NCI-H69 (cell line): Measurements from ENCODE around the gene ACTN4.
"Not testable (repeated sequence)": the region's sequence is repeated elsewhere in the genome, so short reads cannot be mapped to it uniquely, and the experiment has no call there.

ENCODE experiments used
- DNase-seq: peaks from one replicate; lab custom pipeline; 2025; lab: John Stamatoyannopoulos, UW

ACTN4 gene

DNA sequence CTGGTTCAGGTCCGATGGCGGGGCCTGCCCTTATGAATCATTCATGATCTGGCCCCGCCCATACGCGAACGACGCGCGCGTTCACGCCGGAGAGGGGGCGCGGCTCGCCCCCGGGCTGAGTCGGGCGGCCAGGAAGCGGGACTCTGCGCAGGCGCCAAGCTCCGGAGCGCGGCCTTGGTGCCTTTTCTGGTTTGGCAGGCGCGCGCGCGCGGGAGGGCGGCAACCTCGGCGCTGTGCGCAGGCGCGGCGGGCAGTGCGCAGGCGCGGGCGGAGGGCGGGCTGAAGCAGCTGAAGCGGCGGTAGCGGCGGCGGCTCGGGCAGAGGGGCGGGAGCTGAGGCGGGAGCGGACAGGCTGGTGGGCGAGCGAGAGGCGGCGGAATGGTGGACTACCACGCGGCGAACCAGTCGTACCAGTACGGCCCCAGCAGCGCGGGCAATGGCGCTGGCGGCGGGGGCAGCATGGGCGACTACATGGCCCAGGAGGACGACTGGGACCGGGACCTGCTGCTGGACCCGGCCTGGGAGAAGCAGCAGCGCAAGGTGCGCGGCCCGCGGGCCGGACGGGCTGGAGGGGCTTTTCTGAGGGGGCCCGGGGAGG lies at the start of gene ACTN4:
TSS of gene ACTN4 (plus strand) at position 282 of the 598 bp plus-strand sequence. CDS start at position 379, 97 bp downstream.
- peak; percentile 99 for DNase-seq

- DNase-seq, result no peak
Measured at GRCh38 chr19:38599722-38600121, 47.7 kb upstream of the ACTN4 start.

DNA sequence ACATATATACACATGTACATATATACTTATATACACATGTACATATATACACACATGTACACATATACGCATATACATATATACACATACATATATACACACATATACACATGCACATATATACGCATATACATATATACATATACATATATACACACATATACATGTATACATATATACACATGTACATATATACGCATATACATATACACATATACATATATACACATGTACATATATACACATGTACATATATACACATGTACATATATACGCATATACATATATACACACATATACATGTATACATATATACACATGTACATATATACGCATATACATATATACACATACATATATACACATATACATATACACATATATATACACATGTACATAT lies 44.6 kb upstream of the ACTN4 start:
- not testable (repeated sequence) for DNase-seq

GRCh38 chr19:38606131-38606530 lies 41.3 kb upstream of the ACTN4 start:
- DNase-seq, result no peak

- no peak for DNase-seq
Measured at GRCh38 chr19:38614289-38614688, 33.2 kb upstream of the ACTN4 start.

DNA sequence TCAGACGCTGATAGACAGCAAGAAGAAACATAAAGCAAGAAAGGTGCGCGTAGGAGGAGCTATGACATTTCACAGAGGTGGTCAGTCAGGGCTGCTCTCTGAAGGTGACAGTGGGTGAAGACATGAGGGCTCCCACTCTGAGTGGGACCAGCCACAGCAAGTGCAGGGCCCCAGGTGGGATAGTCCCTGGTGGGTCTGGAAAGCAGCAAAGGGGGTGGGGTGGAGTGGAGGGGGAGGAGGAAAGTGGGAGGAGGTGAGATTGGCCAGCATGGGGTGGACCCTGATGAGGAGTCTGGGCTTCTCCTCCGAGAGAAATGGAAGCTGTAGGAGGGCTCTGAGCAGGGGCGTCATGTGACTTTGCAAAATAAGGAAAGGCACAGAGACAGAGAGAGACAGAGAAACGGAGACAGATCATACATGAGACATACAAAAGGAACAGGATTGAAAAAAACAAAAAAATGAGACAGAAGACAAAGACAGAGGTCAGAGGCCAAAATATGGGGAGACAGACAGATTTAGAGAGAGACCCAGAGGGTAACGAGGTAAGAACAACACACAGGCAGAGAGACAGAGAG lies 32.4 kb upstream of the ACTN4 start:
- no peak for DNase-seq

- DNase-seq, result no peak
Measured at GRCh38 chr19:38616265-38616664, 31.2 kb upstream of the ACTN4 start.

GRCh38 chr19:38617283-38617763 lies 30.1 kb upstream of the ACTN4 start:
- no peak for DNase-seq

GRCh38 chr19:38617764-38618589 lies 29.5 kb upstream of the ACTN4 start, which contains the start of gene MAP4K1:
Gene MAP4K1, minus strand, starts transcription at chr19:38617953. Its CDS starts 58 bp downstream, at chr19:38617895.
- DNase-seq, result peak; percentile 75

GRCh38 chr19:38618590-38619360 lies 28.7 kb upstream of the ACTN4 start, which contains the start of gene EIF3K:
Gene EIF3K, plus strand, starts transcription at chr19:38619188. Its CDS starts 81 bp downstream, at chr19:38619269.
- peak; percentile 99 for DNase-seq

GRCh38 chr19:38619361-38620174 lies 27.9 kb upstream of the ACTN4 start:
- no peak for DNase-seq

GRCh38 chr19:38624822-38625221 lies 22.6 kb upstream of the ACTN4 start:
- DNase-seq, result no peak

DNA sequence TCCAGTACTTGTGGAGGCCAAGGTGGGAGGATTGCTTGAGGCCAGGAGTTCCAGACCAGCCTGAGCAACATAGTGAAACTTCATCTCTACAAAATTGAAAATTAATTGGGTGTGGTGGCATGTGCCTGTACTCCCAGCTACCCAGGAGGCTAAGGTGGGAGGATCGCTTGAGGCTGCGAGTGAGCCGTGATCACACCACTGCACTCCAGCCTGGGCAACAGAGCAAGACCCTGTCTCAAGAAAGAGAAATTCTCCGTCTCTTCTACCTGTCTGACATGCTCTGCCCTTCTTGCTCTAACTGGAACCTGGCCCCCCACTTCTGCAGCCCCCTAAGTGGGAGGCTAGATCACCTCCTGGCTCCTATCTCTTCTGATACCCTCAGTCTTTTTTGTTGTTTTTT lies 21.0 kb upstream of the ACTN4 start:
- DNase-seq, result no peak

DNA sequence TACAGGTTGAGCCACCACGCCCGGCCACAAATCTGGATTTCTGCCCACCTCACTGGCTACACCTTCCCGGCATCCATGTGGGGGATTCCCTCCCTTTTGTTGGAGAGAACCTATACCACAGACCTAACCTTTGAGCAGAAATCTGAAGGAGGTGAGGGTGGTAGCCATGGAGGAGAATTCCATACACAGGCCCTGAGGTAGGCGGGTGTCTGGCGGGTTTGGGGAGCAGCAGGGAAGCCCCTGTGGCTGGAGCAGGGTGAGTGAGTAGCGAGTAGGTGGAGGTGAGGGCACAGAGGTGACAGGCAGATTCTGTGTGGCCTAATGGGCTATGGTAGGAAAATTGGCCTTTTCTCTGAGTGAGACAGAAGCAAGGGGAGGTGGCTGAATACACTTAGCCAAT lies 17.9 kb upstream of the ACTN4 start:
- no peak for DNase-seq

GRCh38 chr19:38631301-38631700 lies 16.1 kb upstream of the ACTN4 start:
- DNase-seq, result not testable (repeated sequence)

DNA sequence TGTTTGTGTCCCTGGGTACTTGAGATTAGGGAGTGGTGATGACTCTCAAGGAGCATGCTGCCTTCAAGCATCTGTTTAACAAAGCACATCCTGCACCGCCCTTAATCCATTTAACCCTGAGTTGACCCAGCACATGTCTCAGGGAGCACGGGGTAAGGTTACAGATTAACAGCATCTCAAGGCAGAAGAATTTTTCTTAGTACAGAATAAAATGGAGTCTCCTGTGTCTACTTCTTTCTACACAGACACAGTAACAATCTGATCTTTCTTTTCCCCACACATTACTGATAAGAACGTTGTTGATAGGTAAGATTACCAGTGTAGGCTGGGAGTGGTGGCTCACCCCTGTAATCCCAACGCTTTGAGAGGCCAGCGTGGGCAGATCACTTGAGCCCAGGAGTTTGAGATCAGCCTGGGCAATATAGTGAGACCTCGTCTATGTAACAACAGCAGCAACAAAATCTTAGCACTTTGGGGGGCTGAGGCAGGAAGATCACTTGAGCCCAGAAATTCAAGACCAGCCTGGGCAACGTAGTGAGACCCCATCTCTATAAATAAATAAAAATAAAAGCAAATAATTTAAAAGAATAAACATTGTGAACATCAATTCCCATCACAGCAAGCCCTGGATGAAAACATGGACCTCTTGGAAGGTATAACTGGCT lies 15.5 kb upstream of the ACTN4 start:
- not testable (repeated sequence) for DNase-seq

DNA sequence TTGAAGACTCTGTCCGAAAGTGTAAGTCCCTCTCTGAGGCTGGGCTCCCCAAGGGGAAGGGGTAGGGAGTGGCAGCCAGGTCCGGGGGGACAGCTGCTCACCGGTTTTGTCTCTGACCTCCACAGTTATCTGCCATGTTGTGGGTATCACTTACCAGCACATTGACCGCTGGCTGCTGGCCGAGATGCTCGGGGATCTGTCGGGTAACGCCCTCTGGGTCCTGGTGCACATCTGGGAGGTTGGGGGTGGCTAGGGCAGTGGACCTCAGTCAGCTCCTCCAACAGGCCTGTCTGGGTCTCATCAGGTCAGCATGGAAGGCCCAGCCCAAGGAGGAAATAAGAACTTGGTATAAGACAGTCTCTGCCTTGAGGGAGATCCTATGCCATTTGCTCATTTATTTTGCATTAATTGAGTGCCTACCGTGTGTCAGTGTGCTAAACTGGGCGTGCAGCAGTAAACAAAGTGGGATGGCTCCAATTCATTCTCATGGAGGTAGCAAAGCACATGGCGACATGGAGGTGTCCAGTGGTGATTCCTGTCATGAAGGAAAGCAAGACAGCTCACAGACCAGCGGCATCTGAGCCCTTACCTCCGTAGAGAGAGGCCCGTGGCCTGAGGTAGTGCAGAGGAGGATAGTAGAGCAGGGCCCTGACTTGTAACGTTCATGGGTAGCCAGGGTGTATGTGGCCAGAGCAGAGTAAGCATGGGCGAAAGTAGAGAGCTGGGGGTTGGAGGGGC lies 14.8 kb upstream of the ACTN4 start:
- DNase-seq, result no peak

- peak; percentile 60 for DNase-seq
Measured at GRCh38 chr19:38634757-38635482, 12.5 kb upstream of the ACTN4 start.
